ENCODE data around the gene DEXI.
"Not testable (repeated sequence)": the region's sequence is repeated elsewhere in the genome, so short reads cannot be mapped to it uniquely, and the experiment has no call there.

DEXI gene

DNA sequence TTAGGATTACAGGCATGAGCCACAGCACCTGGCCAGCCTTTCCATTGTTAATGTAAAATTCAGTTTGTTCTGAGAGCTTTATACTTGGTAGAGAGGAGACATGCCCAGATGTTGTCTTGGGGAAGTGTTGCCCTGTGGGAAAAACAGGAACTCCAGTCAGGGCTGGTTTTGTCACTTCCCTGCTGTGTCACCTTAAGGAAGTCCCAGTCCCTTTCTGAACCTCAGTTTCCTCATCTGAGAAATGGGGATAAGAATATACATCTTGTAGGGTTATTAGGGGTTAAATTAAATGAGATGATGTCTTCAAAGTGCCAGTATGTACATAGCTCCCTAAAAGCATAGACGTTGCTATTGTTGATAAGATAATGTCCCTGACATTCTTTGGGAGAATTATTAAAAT, 27.3 kb upstream of the DEXI start:
- no peak for DNase-seq (ENCODE audit: low read depth in 2 of 2)

DNA sequence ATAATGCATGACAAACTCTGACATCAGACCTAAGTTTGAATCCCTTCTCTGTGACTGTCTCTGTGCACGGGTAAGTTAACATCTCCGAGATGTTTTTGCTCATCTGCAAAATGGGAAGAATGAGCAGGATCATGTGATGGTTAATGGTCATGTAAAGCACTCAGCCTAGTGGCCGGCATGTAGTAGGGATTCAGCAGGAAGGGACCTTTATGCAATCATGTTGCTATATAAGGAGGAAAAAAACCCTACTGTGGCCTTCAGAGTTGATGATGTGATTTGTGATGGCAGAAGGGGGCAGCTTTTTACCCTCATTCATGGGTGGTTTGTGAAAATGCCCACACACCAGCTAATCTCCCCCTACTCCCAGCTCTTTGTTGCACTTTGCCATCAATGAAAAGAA, 26.2 kb upstream of the DEXI start:
- no peak for DNase-seq (ENCODE audit: low read depth in 2 of 2)

DNA sequence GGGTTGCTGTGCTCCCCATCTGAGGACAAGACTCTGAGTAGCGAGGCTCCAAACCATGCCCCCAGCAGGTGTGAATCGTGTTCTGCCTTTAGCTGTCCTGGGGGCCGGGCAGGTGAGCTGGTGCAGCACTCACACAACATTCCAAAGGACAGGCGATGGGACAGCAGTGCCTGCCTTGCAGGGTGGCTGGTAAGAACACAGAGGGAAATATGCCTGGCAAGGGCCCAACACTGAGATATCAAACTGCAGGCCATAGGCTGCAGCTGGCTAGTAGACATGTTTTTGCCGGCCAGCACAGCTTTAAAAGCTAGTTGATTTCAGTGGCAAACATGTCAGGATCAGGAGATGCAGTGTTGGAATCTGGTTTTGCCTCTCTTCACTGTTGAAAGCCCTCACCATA, 25.7 kb upstream of the DEXI start:
- no peak for DNase-seq (ENCODE audit: low read depth in 2 of 2)

DNA sequence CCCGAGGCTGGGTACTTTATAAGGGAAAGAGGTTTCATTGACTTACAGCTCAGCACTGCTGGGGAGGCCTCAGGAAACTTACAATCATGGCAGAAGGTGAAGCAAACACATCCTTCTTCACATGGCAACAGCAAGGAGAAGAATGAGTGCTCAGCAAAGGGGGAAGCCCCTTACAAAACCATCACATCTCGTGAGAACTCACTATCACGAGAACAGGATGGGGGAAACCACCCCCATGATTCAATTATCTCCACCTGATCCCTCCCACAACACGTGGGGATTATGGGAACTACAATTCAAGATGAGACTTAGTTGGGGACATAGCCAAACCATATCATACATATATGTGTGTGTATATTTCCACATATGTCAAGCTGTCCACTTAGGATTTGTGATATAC, 24.3 kb upstream of the DEXI start:
- not testable (repeated sequence) for DNase-seq (ENCODE audit: low read depth in 2 of 2)

DNA sequence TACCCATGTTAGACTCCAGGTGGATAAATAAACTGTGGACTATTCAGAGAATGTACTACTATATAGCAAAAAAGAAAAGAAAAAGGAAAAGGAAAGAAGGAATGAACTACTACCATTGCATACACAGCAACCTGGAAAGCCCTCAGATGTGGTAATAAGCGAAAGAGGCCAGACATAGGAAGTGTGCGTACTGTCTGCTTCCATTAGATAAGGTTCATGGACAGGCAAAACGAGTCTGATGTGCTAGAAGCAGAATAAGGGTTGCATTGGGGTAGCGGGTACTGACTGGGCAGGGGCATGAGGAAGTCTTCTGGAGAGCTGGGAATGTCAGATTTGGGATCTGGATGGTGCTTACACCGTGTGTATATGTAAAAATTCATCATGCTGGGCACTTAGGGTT, 23.9 kb upstream of the DEXI start:
- DNase-seq (ENCODE audit: low read depth in 2 of 2): no peak

- no peak for DNase-seq (ENCODE audit: low read depth in 2 of 2)
Observed at GRCh38 chr16:10965440-10966061, 23.3 kb upstream of the DEXI start.

DNA sequence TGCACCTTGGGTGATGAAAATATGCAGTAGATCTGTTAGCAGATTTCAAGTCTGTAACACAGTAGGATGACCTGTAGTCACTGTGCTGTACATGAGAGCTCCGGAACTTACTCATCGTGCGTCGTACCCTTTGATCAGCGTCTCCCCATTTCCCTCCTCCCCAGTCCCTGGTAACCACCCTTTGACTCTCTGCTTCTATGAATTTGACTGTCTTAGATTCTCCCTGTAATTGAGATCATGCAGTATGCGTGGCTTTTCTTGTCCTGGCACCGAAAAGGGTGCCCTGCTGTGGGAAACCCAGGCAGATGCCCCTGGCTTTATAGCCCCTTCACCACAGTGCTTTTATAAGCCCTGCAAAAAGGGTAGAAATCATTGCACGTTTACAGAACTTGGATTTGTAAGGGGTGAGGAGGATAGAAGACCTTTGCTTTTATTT, 22.6 kb upstream of the DEXI start:
- DNase-seq (ENCODE audit: low read depth in 2 of 2): peak in 1 of 2 donors; percentile 56

DNA sequence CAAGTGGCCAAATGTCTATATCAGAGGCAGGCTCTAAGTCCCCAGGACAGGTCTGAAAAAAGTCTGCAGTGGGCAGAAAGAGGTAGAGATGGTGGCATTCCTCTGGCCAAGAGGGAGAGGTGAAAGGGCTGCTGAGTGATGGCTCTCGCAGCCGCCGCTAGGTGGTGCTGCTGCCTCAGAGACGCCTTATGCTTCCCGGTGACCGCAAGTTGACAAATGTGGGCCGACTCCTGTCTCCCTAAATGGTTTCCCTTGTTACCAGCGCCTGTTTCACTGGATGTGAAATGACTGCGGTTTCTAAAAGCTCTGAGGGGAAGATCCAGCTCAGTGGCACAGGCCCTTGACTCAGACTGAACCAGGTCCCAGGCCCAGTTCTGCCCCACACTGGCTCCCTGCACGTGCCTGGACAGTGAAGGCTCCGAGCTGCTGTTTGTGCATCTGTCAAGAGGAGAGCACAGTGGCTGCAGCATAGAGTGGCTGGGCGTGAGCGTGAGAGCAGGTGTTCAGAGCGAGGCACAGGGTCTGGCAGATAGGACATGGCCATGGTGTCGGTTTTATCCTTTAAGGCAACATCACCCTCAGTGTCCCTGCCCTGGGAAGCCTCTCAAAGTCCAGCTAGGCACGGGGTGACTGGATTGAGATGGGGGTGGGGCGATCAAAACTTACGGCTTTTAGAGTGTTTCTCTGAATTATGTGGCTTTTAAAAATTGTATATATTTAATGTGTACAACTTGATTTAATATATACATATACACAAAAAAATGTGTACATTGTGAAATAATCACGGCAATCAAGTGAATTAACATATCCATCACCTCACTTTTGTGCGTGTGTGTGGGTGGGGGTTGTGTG, 22.0 kb upstream of the DEXI start:
- DNase-seq (ENCODE audit: low read depth in 2 of 2): peak; percentile 46 to 52

DNA sequence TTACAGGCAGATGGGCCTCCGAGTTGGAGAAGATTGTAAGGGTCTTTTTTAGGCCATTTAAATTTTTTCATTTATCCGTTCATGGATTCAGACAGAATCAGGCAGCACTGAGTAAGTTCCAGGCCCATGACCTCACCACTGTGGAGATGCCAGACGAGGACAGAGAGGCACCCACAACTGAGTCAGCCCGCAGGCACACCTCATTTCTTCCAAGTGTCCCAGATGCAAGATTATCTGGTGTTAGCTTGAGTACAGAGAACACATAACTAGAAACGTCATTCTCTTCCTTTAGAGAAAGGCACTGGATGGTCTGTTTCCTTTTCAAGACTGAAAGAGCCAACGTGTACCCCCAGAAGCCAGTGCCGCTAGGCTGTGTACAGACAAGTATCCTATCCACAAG, 19.0 kb upstream of the DEXI start:
- no peak for DNase-seq (ENCODE audit: low read depth in 2 of 2)

GRCh38 chr16:10959161-10959560, 16.9 kb upstream of the DEXI start:
- DNase-seq (ENCODE audit: low read depth in 2 of 2): no peak

- DNase-seq (ENCODE audit: low read depth in 2 of 2): no peak
Observed at GRCh38 chr16:10957771-10958482, 15.7 kb upstream of the DEXI start.

DNA sequence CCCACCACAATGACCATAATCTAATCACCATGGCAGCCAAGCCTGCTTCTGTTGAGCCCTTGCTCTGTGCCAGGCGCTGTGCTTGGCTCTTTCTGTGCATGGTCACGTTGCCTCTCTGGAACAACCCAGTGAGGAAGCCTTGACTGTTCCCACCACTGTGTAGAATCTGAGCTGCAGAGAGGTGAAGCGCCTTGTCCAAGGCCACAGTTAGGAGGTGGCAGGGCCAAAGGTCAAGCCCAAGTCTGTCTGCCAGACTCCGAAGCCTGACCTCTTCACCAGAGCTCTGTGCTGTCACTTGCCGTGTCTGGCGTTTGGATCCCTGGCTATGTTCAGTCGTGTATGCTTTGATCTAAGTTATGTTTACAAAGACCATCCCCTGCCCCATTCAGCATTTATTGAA, 12.6 kb upstream of the DEXI start:
- DNase-seq (ENCODE audit: low read depth in 2 of 2): no peak

DNA sequence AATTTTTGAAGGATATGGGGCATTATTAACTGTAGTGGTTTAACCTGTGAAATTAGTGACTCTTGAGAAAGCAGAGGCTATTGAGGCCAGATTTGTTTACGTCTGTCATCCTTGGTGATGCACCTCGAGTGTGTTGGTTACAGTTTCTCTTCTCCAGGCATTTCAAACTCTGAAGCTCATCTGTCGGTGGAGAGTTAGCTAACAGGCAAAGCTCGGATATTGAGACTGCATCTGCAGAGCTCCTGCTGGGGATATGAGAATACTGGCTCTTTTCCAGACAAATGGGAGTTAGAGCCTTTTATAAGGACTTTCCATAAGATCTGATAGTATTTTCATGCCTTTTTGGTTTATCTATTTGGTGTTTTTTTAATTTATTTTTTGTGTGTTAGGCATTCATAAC, 8.8 kb upstream of the DEXI start:
- DNase-seq (ENCODE audit: low read depth in 2 of 2): no peak

- no peak for DNase-seq (ENCODE audit: low read depth in 2 of 2)
Observed at GRCh38 chr16:10950393-10950792, 8.1 kb upstream of the DEXI start.

DNA sequence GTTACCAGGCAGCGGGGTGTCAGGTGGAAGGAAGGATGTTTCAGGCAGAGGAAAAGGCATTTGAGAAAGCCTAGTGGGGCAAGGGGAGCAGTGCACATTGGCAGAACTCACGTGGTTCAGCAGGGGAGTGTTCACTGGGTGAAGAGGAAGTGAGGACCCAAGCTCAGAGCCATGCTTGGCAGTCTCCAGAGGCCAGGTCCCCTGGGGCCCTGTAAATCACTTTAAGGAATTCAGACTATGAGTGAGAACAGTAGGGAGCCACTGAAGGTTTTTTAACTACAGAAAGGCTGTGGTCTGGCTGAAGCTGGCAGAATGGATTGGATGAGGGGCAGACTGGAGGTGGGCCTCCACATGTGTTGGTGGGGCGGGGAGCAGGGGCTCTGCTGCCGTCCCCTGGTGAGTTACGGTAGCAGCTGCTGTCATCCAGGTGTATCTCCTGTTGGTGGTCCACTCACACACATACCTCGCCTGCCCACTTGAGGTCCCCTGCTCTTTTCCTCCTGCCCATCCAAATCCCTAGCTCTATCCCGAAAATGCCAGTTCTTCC, 7.2 kb upstream of the DEXI start:
- no peak for DNase-seq (ENCODE audit: low read depth in 2 of 2)

GRCh38 chr16:10947211-10947787, 5.0 kb upstream of the DEXI start:
- no peak for DNase-seq (ENCODE audit: low read depth in 2 of 2)

DNA sequence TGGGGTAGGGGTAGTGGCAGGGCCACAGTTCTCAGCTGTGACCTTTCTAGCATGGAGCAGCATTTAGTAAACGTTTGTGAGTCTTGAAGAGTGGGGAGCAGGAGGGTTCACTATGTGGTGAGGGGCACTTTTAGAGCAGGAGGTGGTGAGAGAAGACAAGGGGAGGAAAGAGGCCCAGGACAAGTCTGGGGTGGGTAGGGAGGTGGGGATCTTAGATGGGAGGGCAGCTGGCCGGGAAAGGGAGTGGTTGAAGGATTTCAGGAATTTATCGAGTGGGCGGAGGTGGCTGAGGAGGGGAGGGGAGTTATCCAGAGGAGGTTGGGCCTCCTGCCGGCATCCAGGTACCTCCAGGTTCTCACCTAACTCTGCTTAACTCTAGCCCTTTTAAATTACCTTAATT, 4.0 kb upstream of the DEXI start:
- no peak for DNase-seq (ENCODE audit: low read depth in 2 of 2)

GRCh38 chr16:10945065-10945787, 3.0 kb upstream of the DEXI start:
- DNase-seq (ENCODE audit: low read depth in 2 of 2): no peak

- peak; percentile 89 to 91 for DNase-seq (ENCODE audit: low read depth in 2 of 2)
Observed at GRCh38 chr16:10944249-10945064, 2.2 kb upstream of the DEXI start, which contains the start of gene CLEC16A. TSS of gene CLEC16A (plus strand) at chr16:10944564. CDS start at chr16:10944718, 154 bp downstream.

GRCh38 chr16:10943064-10943353, 741 bp upstream of the DEXI start:
- no peak for DNase-seq (ENCODE audit: low read depth in 2 of 2)

DNA sequence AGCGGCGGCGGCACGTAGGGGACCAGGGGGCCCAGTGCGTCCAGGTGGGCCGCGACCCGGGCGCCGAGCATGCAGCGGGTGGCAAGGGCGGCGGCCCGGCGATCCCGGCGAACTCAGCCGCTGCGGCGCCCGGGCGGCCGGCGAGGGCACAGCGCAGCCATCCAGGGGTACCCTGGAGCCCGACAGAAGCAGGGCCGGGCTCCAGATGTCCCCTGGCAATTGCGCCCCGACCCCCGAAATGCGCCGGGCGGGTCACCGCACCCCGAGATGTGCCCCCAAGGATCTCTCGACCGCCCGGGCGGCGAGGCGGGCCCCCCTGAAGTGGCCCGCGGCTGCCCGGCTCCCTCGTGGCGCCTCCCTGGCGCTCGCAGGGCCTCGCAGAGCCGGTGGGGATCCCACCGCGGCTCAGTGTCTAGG, 325 bp downstream of the DEXI start:
- DNase-seq (ENCODE audit: low read depth in 2 of 2): not testable (repeated sequence)

All from stimulated activated CD8-positive, alpha-beta memory T cell treated with anti-CD3 and anti-CD28 coated beads, Interleukin-15, amount 100 ng/mL, for 4 hours (primary cell).